GM12864 (cell line): ENCODE results near the gene CYFIP2.
A peak's percentile ranks its signal among the peaks of the same experiment; 100 is the strongest.

Experiments
- DNase-seq: peaks from one replicate; pipeline ENCODE4 v3.0.0-alpha.2; 2011; ENCODE audit warnings: low read depth
- H3K4me3 ChIP-seq: 2 replicates; pipeline ENCODE4 v1.5.1; 2011; ENCODE audit warnings: mild to moderate bottlenecking, low read depth, low read length, control low read depth
- CTCF ChIP-seq: IDR thresholded peaks from 2 replicates; pipeline ENCODE4 v1.5.1; 2011; ENCODE audit warnings: low read depth, mild to moderate bottlenecking, moderate library complexity, low read length, control low read depth, inconsistent platforms; ENCODE audit errors: missing control alignments

Gene CYFIP2

GRCh38 chr5:157306692-157307471, 41.0 kb downstream of the CYFIP2 start:
- TF ChIP-seq CTCF: no peak
- H3K4me3 ChIP-seq: no peak overlapping the region
- DNase-seq: no peak

GRCh38 chr5:157308836-157309465, 43.0 kb downstream of the CYFIP2 start:
- TF ChIP-seq CTCF: no peak
- H3K4me3 ChIP-seq: no peak overlapping the region
- no peak for DNase-seq

- H3K4me3 ChIP-seq: no peak overlapping the region
- no peak for DNase-seq
- no peak for TF ChIP-seq CTCF
These were observed 43.9 kb downstream of the CYFIP2 start for GRCh38 chr5:157309796-157310195.

GRCh38 chr5:157311595-157311994, 45.7 kb downstream of the CYFIP2 start:
- no peak for TF ChIP-seq CTCF
- no peak for DNase-seq
- no peak overlapping the region for H3K4me3 ChIP-seq

- TF ChIP-seq CTCF: peak; percentile 81
- no peak overlapping the region for H3K4me3 ChIP-seq
- peak; percentile 41 for DNase-seq
These were observed 46.6 kb downstream of the CYFIP2 start for GRCh38 chr5:157312492-157312891.

GRCh38 chr5:157322581-157322980, 56.7 kb downstream of the CYFIP2 start:
- no peak overlapping the region for H3K4me3 ChIP-seq
- no peak for TF ChIP-seq CTCF
- no peak for DNase-seq

- TF ChIP-seq CTCF: peak; percentile 40
- no peak for DNase-seq
- H3K4me3 ChIP-seq: no peak overlapping the region
These were observed 57.3 kb downstream of the CYFIP2 start for GRCh38 chr5:157323107-157323706.
